OCI-LY1 (cell line): ENCODE results near the gene ADARB2.

ENCODE experiments used
- H2AFZ ChIP-seq: fragments of 200-600 bp; sonication (generic), shearing (Covaris generic); 2 replicates; pipeline ENCODE4 v1.6.0; 2014; ENCODE audit warnings: antibody characterized with exemption, mild to moderate bottlenecking, low read length
- H3F3A ChIP-seq: fragments of 200-600 bp; sonication (generic), shearing (Covaris generic); 2 replicates; pipeline ENCODE4 v1.6.0; 2014; ENCODE audit warnings: mild to moderate bottlenecking, antibody characterized with exemption, low read length, moderate library complexity; ENCODE audit not compliant: insufficient read depth
- H3K27ac ChIP-seq: fragments of 200-600 bp; sonication (generic); 2 replicates; pipeline ENCODE4 v1.5.1; 2014; ENCODE audit warnings: low read length, mixed run types, mild to moderate bottlenecking, low read depth; ENCODE audit not compliant: poor library complexity, severe bottlenecking
- H3K27me3 ChIP-seq: fragments of 200-600 bp; sonication (generic); 2 replicates; pipeline ENCODE4 v1.6.0; 2014; ENCODE audit warnings: antibody characterized with exemption, mild to moderate bottlenecking, low read length, moderate library complexity; ENCODE audit not compliant: insufficient read depth
- H3K36me3 ChIP-seq: fragments of 200-600 bp; sonication (generic); 2 replicates; pipeline ENCODE4 v1.6.1; 2014; ENCODE audit warnings: mild to moderate bottlenecking, antibody characterized with exemption, low read length, moderate library complexity, mixed read lengths; ENCODE audit not compliant: insufficient read depth
- H3K4me1 ChIP-seq: fragments of 200-600 bp; sonication (generic); 2 replicates; pipeline ENCODE4 v1.5.1; 2014; ENCODE audit warnings: mild to moderate bottlenecking, low read length, moderate library complexity; ENCODE audit not compliant: insufficient read depth, severe bottlenecking
- H3K4me2 ChIP-seq: fragments of 200-600 bp; sonication (generic), shearing (Covaris generic); 2 replicates; pipeline ENCODE4 v1.6.1; 2014; ENCODE audit warnings: low read length
- H3K4me3 ChIP-seq: fragments of 200-600 bp; sonication (generic); 2 replicates; pipeline ENCODE4 v1.5.1; 2014; ENCODE audit warnings: low read length, low read depth, mild to moderate bottlenecking, mixed read lengths; ENCODE audit not compliant: poor library complexity, severe bottlenecking
- H3K79me2 ChIP-seq: fragments of 200-600 bp; shearing (Covaris generic); 2 replicates; pipeline ENCODE4 v1.6.1; 2016; ENCODE audit warnings: mixed run types, low read length, mixed read lengths; ENCODE audit not compliant: insufficient read depth
- H3K9ac ChIP-seq: fragments of 200-600 bp; sonication (generic), shearing (Covaris generic); 2 replicates; pipeline ENCODE4 v1.6.1; 2014; ENCODE audit warnings: mild to moderate bottlenecking, low read length, mixed read lengths
- H3K9me2 ChIP-seq: fragments of 200-600 bp; sonication (generic), shearing (Covaris generic); 2 replicates; pipeline ENCODE4 v1.6.1; 2014; ENCODE audit warnings: low read depth, mild to moderate bottlenecking, low read length, mixed read lengths
- H3K9me3 ChIP-seq: fragments of 200-600 bp; shearing (Covaris generic); 2 replicates; pipeline ENCODE4 v1.6.1; 2014; ENCODE audit warnings: low read length, mixed read lengths
- H4K20me1 ChIP-seq: fragments of 200-600 bp; sonication (generic), shearing (Covaris generic); 2 replicates; pipeline ENCODE4 v1.6.0; 2016; ENCODE audit warnings: mild to moderate bottlenecking, low read length; ENCODE audit not compliant: insufficient read depth
- CTCF ChIP-seq: fragments of 200-600 bp; sonication (generic), shearing (Covaris generic); IDR thresholded peaks from 2 replicates; pipeline ENCODE4 v1.5.1; 2017; ENCODE audit warnings: mild to moderate bottlenecking, antibody characterized with exemption, low read length, moderate library complexity, mixed read lengths
- EZH2 ChIP-seq: fragments of 200-600 bp; sonication (generic), shearing (Covaris generic); IDR thresholded peaks from 2 replicates; pipeline ENCODE4 v1.8.0; 2017; ENCODE audit warnings: borderline replicate concordance, mixed run types, mild to moderate bottlenecking, antibody characterized with exemption, low read length, moderate library complexity, mixed read lengths

Gene ADARB2

GRCh38 chr10:1687190-1687589, 50.1 kb downstream of the ADARB2 start:
- H3K9me2 ChIP-seq = no peaks in the 10 kb centered on the region
- peaks cover 19% of the 10 kb centered on the region; the same call in 1 of the 2 replicates for H3K36me3 ChIP-seq
- no peak for TF ChIP-seq EZH2
- TF ChIP-seq CTCF = no peak
- H3K27ac ChIP-seq = no peak overlapping the region
- H3K4me2 ChIP-seq = no peak overlapping the region
- H3K27me3 ChIP-seq = no peaks in the 10 kb centered on the region; the same call in 1 of the 2 replicates
- H4K20me1 ChIP-seq = no peaks in the 10 kb centered on the region
- H3F3A ChIP-seq = no peaks in the 10 kb centered on the region
- H3K4me1 ChIP-seq = peaks cover 8% of the 10 kb centered on the region
- H2AFZ ChIP-seq = no peak overlapping the region
- H3K4me3 ChIP-seq = no peak overlapping the region
- no peak overlapping the region for H3K9ac ChIP-seq
- H3K9me3 ChIP-seq = no peaks in the 10 kb centered on the region; the same call in 1 of the 2 replicates
- no peaks in the 10 kb centered on the region for H3K79me2 ChIP-seq

- Histone ChIP-seq H3K4me1 (peaks cover 4% of the 10 kb centered on the region), H3K9me3 (no peaks in the 10 kb centered on the region; the same call in 1 of the 2 replicates), H3K36me3 (peaks cover 27% of the 10 kb centered on the region; the same call in 1 of the 2 replicates), H3K9me2 (no peaks in the 10 kb centered on the region), H3K4me2 (no peak overlapping the region), H3K79me2 (no peaks in the 10 kb centered on the region), H3K27me3 (no peaks in the 10 kb centered on the region; the same call in 1 of the 2 replicates), H2AFZ (no peak overlapping the region), H3K9ac (no peak overlapping the region), H3K4me3 (no peak overlapping the region), H3F3A (no peaks in the 10 kb centered on the region), H3K27ac (no peak overlapping the region), H4K20me1 (no peaks in the 10 kb centered on the region)
- no peak for TF ChIP-seq CTCF
- no peak for TF ChIP-seq EZH2
Observed at GRCh38 chr10:1686491-1686749, 50.9 kb downstream of the ADARB2 start.

- Histone ChIP-seq H3K4me3 (no peak overlapping the region), H3K36me3 (peaks cover 31% of the 10 kb centered on the region; the same call in 1 of the 2 replicates), H3K9me3 (no peaks in the 10 kb centered on the region; the same call in 1 of the 2 replicates), H3K79me2 (no peaks in the 10 kb centered on the region), H3K4me1 (peaks cover 4% of the 10 kb centered on the region), H3K27ac (no peak overlapping the region), H3K9me2 (no peaks in the 10 kb centered on the region), H2AFZ (no peak overlapping the region), H3F3A (no peaks in the 10 kb centered on the region), H3K9ac (no peak overlapping the region), H4K20me1 (no peaks in the 10 kb centered on the region), H3K27me3 (no peaks in the 10 kb centered on the region; the same call in 1 of the 2 replicates), H3K4me2 (no peak overlapping the region)
- TF ChIP-seq CTCF = no peak
- TF ChIP-seq EZH2 = no peak
Observed at GRCh38 chr10:1685699-1686490, 51.4 kb downstream of the ADARB2 start.
